Heart right ventricle (tissue), 16 donors: ENCODE measurements around the gene TIGD4. TPM values are rescaled to one million over a fixed set of nuclear protein-coding genes. Genes with fewer than 3 reads are reported as not detected.
A peak's percentile ranks its signal among the peaks of the same experiment; 100 is the strongest.

Experiments
- ATAC-seq, 8 donors: fragments of 200-7000 bp; cut with Tn5 transposase; one replicate each; pipeline ENCODE4 v1.9.1; 2020; ENCODE audit warnings: mild to moderate bottlenecking in 8 of 8, moderate library complexity in 8 of 8, moderate number of reproducible peaks in 1 of 8
- DNase-seq, 2 donors: peaks; one replicate each; pipeline ENCODE4 v3.0.0-alpha.2; 2020
- H3K27ac ChIP-seq, 10 donors: fragments of 200-600 bp; sonication (generic) in 2 of 10; one replicate each; pipeline versions ENCODE4 v1.5.0 to v1.8.0; 2020 to 2022; ENCODE audit warnings: mild to moderate bottlenecking in 3 of 10
- H3K27me3 ChIP-seq, 7 donors: fragments of 200-600 bp; one replicate each; pipeline ENCODE4 v1.8.0; 2021 to 2022; ENCODE audit warnings: mild to moderate bottlenecking in 2 of 7
- H3K36me3 ChIP-seq, 9 donors: fragments of 200-600 bp; sonication (generic) in 1 of 9; one replicate each; pipeline versions ENCODE4 v1.5.0 to v1.8.0; 2020 to 2022; ENCODE audit warnings: mild to moderate bottlenecking in 2 of 9
- H3K4me1 ChIP-seq, 9 donors: fragments of 200-600 bp; sonication (generic) in 1 of 9; one replicate each; pipeline versions ENCODE4 v1.5.0 to v1.8.0; 2020 to 2022; ENCODE audit warnings: mild to moderate bottlenecking in 4 of 9
- H3K4me3 ChIP-seq, 10 donors: fragments of 200-600 bp; sonication (generic) in 2 of 10; one replicate each; pipeline versions ENCODE4 v1.5.0 to v1.8.0; 2020 to 2022; ENCODE audit warnings: mild to moderate bottlenecking in 7 of 10, moderate library complexity in 2 of 10
- H3K9me3 ChIP-seq, 11 donors: fragments of 200-600 bp in 10 of 11; sonication (generic) in 2 of 11; one replicate each; pipeline versions ENCODE4 v1.5.0 to v1.8.0; 2013 to 2022; ENCODE audit warnings: mild to moderate bottlenecking in 2 of 11, control low read depth in 1 of 11, moderate library complexity in 1 of 11
- CTCF ChIP-seq, 9 donors: fragments of 200-600 bp; sonication (generic) in 2 of 9; IDR thresholded peaks; one replicate each; pipeline versions ENCODE4 v1.5.0 to v1.8.0; 2021 to 2022; ENCODE audit warnings: antibody characterized with exemption in 9 of 9, mild to moderate bottlenecking in 5 of 9, moderate library complexity in 1 of 9
- WGBS, 2 donors: extraction: QIAGEN DNeasy Blood & Tissue Kit; methylation state at CpG; one replicate each; pipeline ENCODE4 v1.1.7; 2013; ENCODE audit warnings: inconsistent platforms in 1 of 2; 5-methylcytosine and 5-hydroxymethylcytosine counted together
- intact Hi-C, 10 donors: fragments of 100-400 bp; cut with DNase I; formaldehyde crosslinking; loops; one replicate each; pipeline versions ENCODE4 v1.11.1 to v1.14.2; 2022
- polyA plus RNA-seq, 2 donors: library from polyadenylated mRNA; stranded (reverse); fragments of 200-250 nt; gene quantifications; one replicate each; pipeline ENCODE4 v1.2.3, GENCODE V29; 2013
- total RNA-seq, 10 donors: library from RNA; stranded (reverse); fragmentation: NEBNext Ultra II Directional in 3 of 10; extraction: Animal tissue kit (Norgen Biotek cat#: 25700) in 3 of 10; gene quantifications; one replicate each; pipeline versions ENCODE4 v1.2.1 to v1.2.4, GENCODE V29; 2021 to 2023
- donor health status: Arrhythmogenic right ventricular cardiomyopathy.
- donor health status: ischemic (EF 13 %, LVEDD 7.1; RV severe dilation, severe dysfunction).
- donor health status: healthy with polysubstance abuse.
- donor health status: DM: no; HTN: yes; CAD: no.
- donor health status: DM: no; HTN: no; CAD: no.
- donor health status: ischemic (EF 25% LVEDD 6.9; RV normal size, moderate dysfunction).
- donor health status: ischemic (EF 25% LVEDD 5.7; RV mildly dilated, moderate dysfunction).
- donor health status: healthy.
- donor health status: DM: yes; HTN: yes; CAD: no.
- donor health status: Ischemic cardiomyopathy.
- donor health status: ischemic (EF 35%, LVEDD 5.7; RV mildly dilated, moderate dysfunction).
- donor health status: nonischemic (EF 11% LVEDD 7.7; RV severe dilation, severe dysfunction).
- donor health status: DM: yes; HTN: yes; CAD: no.
- donor health status: PGD.
- donor health status: ischemic (EF 29% LVEDD 5.4; RV normal size, mild dysfunction).
- donor health status: nonischemic (EF 23%, LVEDD 6.1; RV moderate dilation, normal function).

The TIGD4 gene
- total and polyA plus RNA-seq, 12 donors: 0.12 to 0.44 (median 0.19) TPM

GRCh38 chr4:152735906-152736305 is 43.6 kb downstream of the TIGD4 start:
- no peaks in the 10 kb centered on the region for H3K27me3 ChIP-seq
- no peaks in the 10 kb centered on the region for H3K4me1 ChIP-seq
- 42 to 44% methylated on average over 3 of the region's 3 CpGs for WGBS, 2 donors
- no peaks in the 10 kb centered on the region for H3K9me3 ChIP-seq
- no peaks in the 10 kb centered on the region for H3K36me3 ChIP-seq
- no peak overlapping the region for H3K4me3 ChIP-seq
- no peak overlapping the region for H3K27ac ChIP-seq
- TF ChIP-seq CTCF (IDR thresholded peaks at IDR 0.05): no peak
- intact Hi-C loops: loop anchor here in 8 of 10 donors (1.0 to 10.0 kb wide), 7 partner anchors 91 to 329 kb away; no protein-coding TSS in a partner anchor
- DNase-seq: no peak
- ATAC-seq: no peak

GRCh38 chr4:152735396-152735859 is 44.1 kb downstream of the TIGD4 start:
- Histone ChIP-seq H3K27me3 (no peaks in the 10 kb centered on the region), H3K27ac (no peak overlapping the region), H3K9me3 (no peaks in the 10 kb centered on the region), H3K4me1 (no peaks in the 10 kb centered on the region), H3K36me3 (no peaks in the 10 kb centered on the region), H3K4me3 (no peak overlapping the region)
- intact Hi-C loops: loop anchor here in 8 of 10 donors (1.0 to 10.0 kb wide), 7 partner anchors 91 to 328 kb away; no protein-coding TSS in a partner anchor
- TF ChIP-seq CTCF (IDR thresholded peaks at IDR 0.05): peak in 8 of 9 donors; percentile 45 to 79 (median 68)
- DNase-seq (no peak), ATAC-seq (peak in 1 of 8 donors; percentile 43)
- WGBS, 2 donors: 15 to 18% methylated on average over 2 of the region's 2 CpGs

GRCh38 chr4:152734699-152735050 is 44.9 kb downstream of the TIGD4 start:
- intact Hi-C loops: loop anchor here in 9 of 10 donors (1.0 to 10.0 kb wide), 9 partner anchors 87 to 327 kb away; no protein-coding TSS in a partner anchor
- ATAC-seq (no peak), DNase-seq (no peak)
- no peak overlapping the region for H3K27ac ChIP-seq
- no peaks in the 10 kb centered on the region for H3K9me3 ChIP-seq
- H3K4me1 ChIP-seq: peaks cover 0 to 2% (median 0%) of the 10 kb centered on the region in 9 donors
- no peaks in the 10 kb centered on the region for H3K27me3 ChIP-seq
- no peaks in the 10 kb centered on the region for H3K36me3 ChIP-seq
- TF ChIP-seq CTCF (IDR thresholded peaks at IDR 0.05): no peak
- WGBS, 2 donors: 70 to 75% methylated on average over 3 of the region's 3 CpGs
- no peak overlapping the region for H3K4me3 ChIP-seq

GRCh38 chr4:152734015-152734698 is 45.4 kb downstream of the TIGD4 start:
- Histone ChIP-seq H3K36me3 (no peaks in the 10 kb centered on the region), H3K9me3 (no peaks in the 10 kb centered on the region), H3K4me3 (no peak overlapping the region), H3K4me1 (peaks cover 0 to 3% (median 0%) of the 10 kb centered on the region in 9 donors), H3K27me3 (no peaks in the 10 kb centered on the region), H3K27ac (no peak overlapping the region)
- ATAC-seq (no peak), DNase-seq (no peak)
- intact Hi-C loops: loop anchor here in 8 of 10 donors (2.0 to 10.0 kb wide), 7 partner anchors 87 to 235 kb away; no protein-coding TSS in a partner anchor
- WGBS, 2 donors: 78 to 86% methylated on average over 5 of the region's 5 CpGs
- TF ChIP-seq CTCF (IDR thresholded peaks at IDR 0.05): no peak
